ENCODE measurements around the gene TMEM117.

TMEM117 gene

GRCh38 chr12:43883311-43883710, 47.4 kb downstream of the TMEM117 start:
- Histone ChIP-seq H3K9ac (ENCODE audit: low read length) (no peak overlapping the region), H3K27me3 (ENCODE audit: insufficient read depth, low read length) (no peaks in the 10 kb centered on the region), H3K4me3 (ENCODE audit: low read depth, low read length, poor library complexity, severe bottlenecking) (no peak overlapping the region), H4K20me1 (ENCODE audit: insufficient read depth, low read length) (no peaks in the 10 kb centered on the region), H3K9me2 (ENCODE audit: low read depth, low read length) (no peaks in the 10 kb centered on the region), H3K36me3 (ENCODE audit: insufficient read depth, low read length) (no peaks in the 10 kb centered on the region), H3K79me2 (ENCODE audit: insufficient read depth, low read length) (no peaks in the 10 kb centered on the region), H3K4me2 (ENCODE audit: low read length) (no peak overlapping the region), H3K9me3 (ENCODE audit: low read length) (no peaks in the 10 kb centered on the region), H2AFZ (ENCODE audit: low read length) (no peak overlapping the region), H3K27ac (ENCODE audit: low read depth, low read length, poor library complexity, severe bottlenecking) (no peak overlapping the region), H3F3A (ENCODE audit: insufficient read depth, low read length) (no peaks in the 10 kb centered on the region), H3K4me1 (ENCODE audit: insufficient read depth, low read length, severe bottlenecking) (no peaks in the 10 kb centered on the region)
- TF ChIP-seq CTCF (IDR thresholded peaks at IDR 0.05; ENCODE audit: low read length) (no peak), EZH2 (IDR thresholded peaks at IDR 0.05; ENCODE audit: borderline replicate concordance, low read length) (no peak)

GRCh38 chr12:43883748-43884147, 47.9 kb downstream of the TMEM117 start:
- Histone ChIP-seq H3K9me2 (ENCODE audit: low read depth, low read length) (no peaks in the 10 kb centered on the region), H3K27ac (ENCODE audit: low read depth, low read length, poor library complexity, severe bottlenecking) (no peak overlapping the region), H3K4me2 (ENCODE audit: low read length) (no peak overlapping the region), H3K4me3 (ENCODE audit: low read depth, low read length, poor library complexity, severe bottlenecking) (no peak overlapping the region), H3K9ac (ENCODE audit: low read length) (no peak overlapping the region), H3K79me2 (ENCODE audit: insufficient read depth, low read length) (no peaks in the 10 kb centered on the region), H3F3A (ENCODE audit: insufficient read depth, low read length) (no peaks in the 10 kb centered on the region), H3K9me3 (ENCODE audit: low read length) (no peaks in the 10 kb centered on the region), H3K27me3 (ENCODE audit: insufficient read depth, low read length) (no peaks in the 10 kb centered on the region), H3K4me1 (ENCODE audit: insufficient read depth, low read length, severe bottlenecking) (no peaks in the 10 kb centered on the region), H2AFZ (ENCODE audit: low read length) (no peak overlapping the region), H3K36me3 (ENCODE audit: insufficient read depth, low read length) (no peaks in the 10 kb centered on the region), H4K20me1 (ENCODE audit: insufficient read depth, low read length) (no peaks in the 10 kb centered on the region)
- TF ChIP-seq CTCF (IDR thresholded peaks at IDR 0.05; ENCODE audit: low read length): no peak
- no peak for TF ChIP-seq EZH2 (IDR thresholded peaks at IDR 0.05; ENCODE audit: borderline replicate concordance, low read length)

GRCh38 chr12:43884683-43885410, 49.0 kb downstream of the TMEM117 start:
- Histone ChIP-seq H3K4me3 (ENCODE audit: low read depth, low read length, poor library complexity, severe bottlenecking) (no peak overlapping the region), H3F3A (ENCODE audit: insufficient read depth, low read length) (no peaks in the 10 kb centered on the region), H3K9me2 (ENCODE audit: low read depth, low read length) (no peaks in the 10 kb centered on the region), H3K4me1 (ENCODE audit: insufficient read depth, low read length, severe bottlenecking) (no peaks in the 10 kb centered on the region), H3K4me2 (ENCODE audit: low read length) (no peak overlapping the region), H3K9me3 (ENCODE audit: low read length) (no peaks in the 10 kb centered on the region), H3K79me2 (ENCODE audit: insufficient read depth, low read length) (no peaks in the 10 kb centered on the region), H3K36me3 (ENCODE audit: insufficient read depth, low read length) (no peaks in the 10 kb centered on the region), H4K20me1 (ENCODE audit: insufficient read depth, low read length) (no peaks in the 10 kb centered on the region), H3K27ac (ENCODE audit: low read depth, low read length, poor library complexity, severe bottlenecking) (no peak overlapping the region), H3K27me3 (ENCODE audit: insufficient read depth, low read length) (no peaks in the 10 kb centered on the region), H2AFZ (ENCODE audit: low read length) (no peak overlapping the region), H3K9ac (ENCODE audit: low read length) (no peak overlapping the region)
- no peak for TF ChIP-seq EZH2 (IDR thresholded peaks at IDR 0.05; ENCODE audit: borderline replicate concordance, low read length)
- TF ChIP-seq CTCF (IDR thresholded peaks at IDR 0.05; ENCODE audit: low read length): no peak

All from OCI-LY1 (cell line).